Natural killer cell (primary cell): ENCODE data around the gene PUM1. TPM values are rescaled to one million over a fixed set of nuclear protein-coding genes. Genes with fewer than 3 reads are reported as not detected.

ENCODE experiments used
- ATAC-seq, 3 donors: fragments of 150-1000 bp in 2 of 3; fragments of 200-7000 bp in 1 of 3; cut with Tn5 transposase; 1 replicate in 1 of 3; 2 replicates in 2 of 3; pipeline ENCODE4 v1.10.0; 2021; ENCODE audit warnings: mild to moderate bottlenecking in 2 of 3, moderate library complexity in 2 of 3
- DNase-seq, 2 donors: peaks; one replicate each; pipeline versions ENCODE4 v3.0.0 to v3.0.0-alpha.2; 2013 to 2021; ENCODE audit warnings: mixed read lengths in 1 of 2
- H3K27ac ChIP-seq: one replicate; pipeline ENCODE4 v1.5.1; 2013; ENCODE audit warnings: mild to moderate bottlenecking, low read length
- H3K27me3 ChIP-seq: one replicate; pipeline ENCODE4 v1.6.1; 2013; ENCODE audit warnings: low read length; ENCODE audit not compliant: control insufficient read depth, insufficient read depth
- H3K36me3 ChIP-seq: one replicate; pipeline ENCODE4 v1.6.1; 2013; ENCODE audit warnings: low read length; ENCODE audit not compliant: control insufficient read depth, insufficient read depth
- H3K4me1 ChIP-seq: one replicate; pipeline ENCODE4 v1.6.1; 2013; ENCODE audit warnings: low read length; ENCODE audit not compliant: control insufficient read depth, insufficient read depth
- H3K4me3 ChIP-seq: one replicate; pipeline ENCODE4 v1.5.1; 2013; ENCODE audit warnings: low read length
- H3K9me3 ChIP-seq: one replicate; pipeline ENCODE4 v1.6.1; 2013; ENCODE audit warnings: low read length; ENCODE audit not compliant: control insufficient read depth, insufficient read depth
- H3K27ac Mint-ChIP-seq, 2 donors: one replicate each; pipeline ENCODE4 v1.8.0; 2022; ENCODE audit warnings: mild to moderate bottlenecking in 2 of 2, mixed read lengths in 2 of 2, moderate library complexity in 1 of 2
- H3K27me3 Mint-ChIP-seq, 2 donors: one replicate each; pipeline ENCODE4 v1.8.0; 2022; ENCODE audit warnings: low read depth in 2 of 2, mixed read lengths in 2 of 2
- H3K36me3 Mint-ChIP-seq: one replicate; pipeline ENCODE4 v1.8.0; 2022; ENCODE audit warnings: mixed read lengths
- H3K4me1 Mint-ChIP-seq, 2 donors: one replicate each; pipeline ENCODE4 v1.8.0; 2022; ENCODE audit warnings: mixed read lengths in 2 of 2
- H3K4me3 Mint-ChIP-seq: one replicate; pipeline ENCODE4 v1.8.0; 2022; ENCODE audit warnings: mild to moderate bottlenecking, moderate library complexity, mixed read lengths
- H3K9me3 Mint-ChIP-seq, 2 donors: one replicate each; pipeline ENCODE4 v1.8.0; 2022; ENCODE audit warnings: mixed read lengths in 2 of 2
- CTCF ChIP-seq: fragments of 200-600 bp; IDR thresholded peaks from one replicate; pipeline ENCODE4 v1.8.0; 2022; ENCODE audit warnings: antibody characterized with exemption
- WGBS: methylation state at CpG from one replicate; pipeline ENCODE4 v1.1.7; 2013; ENCODE audit warnings: missing lambda C conversion rate; ENCODE audit not compliant: insufficient coverage; 5-methylcytosine and 5-hydroxymethylcytosine counted together
- intact Hi-C: fragments of 100-400 bp; cut with micrococcal nuclease; formaldehyde crosslinking; loops from one replicate; pipeline ENCODE4 v1.14.2; 2022
- total RNA-seq, 4 donors: library from RNA; stranded (reverse); fragments of 120-200 nt in 1 of 4; gene quantifications; one replicate each; pipeline versions ENCODE4 v1.2.3 to v1.2.4, GENCODE V29; 2013 to 2022

The PUM1 gene
- total RNA-seq, 3 donors from 2014 or later (not counting 1 experiment from before 2014, with no cell fraction given) = 193 to 209 (median 202) TPM

- Mint-ChIP-seq H3K36me3 (peaks cover 27% of the 10 kb centered on the region), H3K27me3 (no peaks in the 10 kb centered on the region), H3K9me3 (no peaks in the 10 kb centered on the region), H3K4me1 (peaks cover 29 to 47% of the 10 kb centered on the region in 2 donors), H3K27ac (peak overlapping the region; percentile 49 to 62), H3K4me3 (no peak overlapping the region)
- intact Hi-C loops = no loop called here
- no peak for ATAC-seq
- DNase-seq = no peak
- peaks cover 74% of the 10 kb centered on the region for H3K36me3 ChIP-seq
- no peaks in the 10 kb centered on the region for H3K9me3 ChIP-seq
- H3K27ac ChIP-seq = no peak overlapping the region
- H3K4me1 ChIP-seq = no peaks in the 10 kb centered on the region
- no peaks in the 10 kb centered on the region for H3K27me3 ChIP-seq
- TF ChIP-seq CTCF = no peak
- WGBS = 80% methylated on average over 5 of the region's 6 CpGs
- no peak overlapping the region for H3K4me3 ChIP-seq
These were observed 102.7 kb downstream of the PUM1 start for GRCh38 chr1:30962609-30963508.

GRCh38 chr1:30957560-30958222 lies 107.8 kb downstream of the PUM1 start:
- TF ChIP-seq CTCF = no peak
- H3K27ac Mint-ChIP-seq = peak overlapping the region; percentile 6
- ATAC-seq = no peak

GRCh38 chr1:30955448-30956015 lies 110.0 kb downstream of the PUM1 start:
- DNase-seq (no peak), ATAC-seq (no peak)
- intact Hi-C loops = no loop called here
- Histone ChIP-seq H3K36me3 (peaks cover 62% of the 10 kb centered on the region), H3K27me3 (no peaks in the 10 kb centered on the region), H3K4me3 (no peak overlapping the region), H3K27ac (no peak overlapping the region), H3K4me1 (no peaks in the 10 kb centered on the region), H3K9me3 (no peaks in the 10 kb centered on the region)
- TF ChIP-seq CTCF = no peak
- Mint-ChIP-seq H3K9me3 (no peaks in the 10 kb centered on the region), H3K4me1 (peaks cover 36 to 38% of the 10 kb centered on the region in 2 donors), H3K27ac (no peak overlapping the region), H3K4me3 (no peak overlapping the region), H3K36me3 (peaks cover 15% of the 10 kb centered on the region), H3K27me3 (no peaks in the 10 kb centered on the region)
- WGBS = no CpG with 5 or more reads among the region's 1 CpG

More at GRCh38 chr1:30957560-30958222, 107.8 kb downstream of the PUM1 start:
- Mint-ChIP-seq H3K4me3 (no peak overlapping the region), H3K27me3 (no peaks in the 10 kb centered on the region), H3K4me1 (peaks cover 21 to 37% of the 10 kb centered on the region in 2 donors), H3K9me3 (no peaks in the 10 kb centered on the region), H3K36me3 (peaks cover under 1% of the 10 kb centered on the region)
- H3K27ac ChIP-seq = no peak overlapping the region
- no peak for DNase-seq
- H3K4me3 ChIP-seq = no peak overlapping the region
- no peaks in the 10 kb centered on the region for H3K27me3 ChIP-seq
- no peaks in the 10 kb centered on the region for H3K9me3 ChIP-seq
- WGBS = 92% methylated on average over 3 of the region's 4 CpGs
- H3K36me3 ChIP-seq = peaks cover 57% of the 10 kb centered on the region
- no peaks in the 10 kb centered on the region for H3K4me1 ChIP-seq
- intact Hi-C loops = no loop called here
